Activated effector memory CD4-positive, alpha-beta T cell treated with anti-CD3 and anti-CD28 coated beads, Interleukin-2, amount 50 U/mL, for 16 hours (primary cell): ENCODE measurements around the gene ZNF157.

Experiments used
- DNase-seq: peaks from one replicate; pipeline ENCODE4 v3.0.0-alpha.2; 2020

Gene ZNF157

DNA sequence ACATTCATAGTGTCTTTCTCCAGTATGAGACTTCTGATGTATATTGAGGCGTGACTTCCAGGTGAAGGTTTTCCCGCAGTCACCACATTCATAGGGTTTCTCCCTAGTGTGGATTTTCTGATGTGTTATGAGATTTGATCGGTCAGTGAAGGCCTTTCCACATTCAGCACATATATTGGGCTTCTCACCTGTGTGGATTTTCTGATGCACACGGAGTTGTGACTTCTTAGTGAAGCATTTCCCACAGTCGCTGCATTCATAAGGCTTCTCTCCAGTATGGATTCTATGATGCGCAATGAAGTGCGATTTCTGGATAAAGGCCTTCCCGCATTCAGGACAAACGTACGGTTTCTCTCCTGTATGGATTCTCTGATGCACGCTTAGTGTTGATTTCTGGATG, 77.2 kb downstream of the ZNF157 start:
- DNase-seq, result no peak

DNA sequence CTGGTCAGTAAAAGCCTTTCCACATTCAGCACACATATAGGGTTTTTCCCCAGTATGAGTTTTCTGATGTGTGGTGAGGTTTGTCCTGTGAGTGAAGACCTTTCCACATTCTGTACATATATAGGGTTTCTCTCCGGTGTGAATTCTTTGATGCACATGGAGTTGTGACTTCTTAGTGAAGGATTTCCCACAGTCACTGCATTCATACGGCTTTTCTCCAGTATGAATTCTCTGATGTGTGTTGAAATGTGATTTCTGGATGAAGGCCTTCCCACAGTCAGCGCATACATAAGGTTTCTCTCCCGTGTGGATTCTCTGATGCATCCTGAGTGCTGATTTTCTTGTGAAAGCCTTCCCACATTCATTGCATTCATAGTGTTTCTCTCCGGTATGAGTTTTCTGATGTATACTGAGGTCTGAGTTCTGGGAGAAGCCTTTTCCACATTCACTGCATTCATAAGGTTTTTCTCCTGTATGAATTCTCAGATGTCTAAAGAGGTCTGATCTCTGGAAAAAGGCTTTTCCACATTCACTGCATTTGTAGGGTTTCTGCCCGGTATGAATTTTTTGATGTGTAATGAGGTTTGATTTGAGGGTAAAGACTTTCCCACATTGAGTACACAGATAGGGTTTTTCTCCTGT, 77.9 kb downstream of the ZNF157 start:
- no peak for DNase-seq

DNA sequence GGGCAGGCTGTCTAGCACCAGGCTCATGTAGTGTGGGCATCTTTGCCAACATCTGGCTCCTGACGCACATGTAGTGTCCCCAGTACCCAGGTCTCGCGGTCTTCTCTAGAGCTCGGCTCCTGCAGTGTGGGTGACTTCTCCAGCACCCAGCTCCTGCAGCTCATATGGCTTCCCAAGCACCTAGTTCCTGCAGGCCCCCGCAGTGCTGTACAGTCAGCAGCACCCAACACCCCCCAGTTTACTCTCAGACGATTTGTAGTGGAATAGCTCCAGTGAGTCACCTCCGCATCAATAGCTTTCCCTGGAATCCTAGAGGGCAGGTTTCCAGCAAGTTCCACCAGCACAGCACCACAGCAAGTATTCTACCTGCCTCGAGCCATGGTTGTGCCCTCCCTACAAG, 81.7 kb downstream of the ZNF157 start:
- DNase-seq, result no peak

DNA sequence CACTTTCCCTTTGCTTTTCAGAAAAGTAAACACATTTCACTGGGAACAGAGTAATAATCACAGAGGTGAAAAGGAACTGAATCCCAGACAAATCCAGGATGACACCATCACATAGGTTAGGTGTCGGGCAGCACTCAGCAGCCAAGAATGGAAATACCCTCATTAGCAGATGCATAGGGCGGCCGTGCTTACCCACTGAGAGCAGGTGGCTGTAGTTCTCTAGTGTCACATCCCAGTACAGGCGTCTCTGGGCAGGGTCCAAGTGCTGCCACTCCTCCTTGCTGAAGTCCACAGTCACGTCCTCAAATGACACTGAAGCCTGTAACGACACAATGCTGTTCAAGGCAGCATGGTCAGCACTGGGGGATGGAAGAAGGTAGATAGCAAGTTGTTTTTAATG, 85.7 kb downstream of the ZNF157 start:
- no peak for DNase-seq

DNA sequence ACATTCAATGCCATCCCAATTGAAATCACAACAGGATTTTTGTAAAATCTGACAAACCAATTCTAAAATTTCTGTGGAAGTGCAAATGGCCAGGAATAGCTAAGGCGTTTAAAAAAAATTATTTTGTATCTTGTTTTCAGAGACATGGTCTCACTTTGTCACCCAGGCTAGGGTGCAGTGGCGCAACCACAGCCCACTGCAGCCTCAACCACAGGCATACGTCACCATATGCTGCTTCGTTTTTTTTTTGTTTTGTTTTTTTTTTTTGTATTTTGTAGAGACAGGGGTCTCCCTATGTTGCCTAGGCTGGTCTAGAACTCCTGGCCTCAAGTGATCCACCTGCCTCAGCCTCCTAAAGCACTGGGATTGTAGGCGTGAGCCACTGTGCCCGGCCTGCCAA, 88.2 kb downstream of the ZNF157 start:
- DNase-seq, result no peak

DNA sequence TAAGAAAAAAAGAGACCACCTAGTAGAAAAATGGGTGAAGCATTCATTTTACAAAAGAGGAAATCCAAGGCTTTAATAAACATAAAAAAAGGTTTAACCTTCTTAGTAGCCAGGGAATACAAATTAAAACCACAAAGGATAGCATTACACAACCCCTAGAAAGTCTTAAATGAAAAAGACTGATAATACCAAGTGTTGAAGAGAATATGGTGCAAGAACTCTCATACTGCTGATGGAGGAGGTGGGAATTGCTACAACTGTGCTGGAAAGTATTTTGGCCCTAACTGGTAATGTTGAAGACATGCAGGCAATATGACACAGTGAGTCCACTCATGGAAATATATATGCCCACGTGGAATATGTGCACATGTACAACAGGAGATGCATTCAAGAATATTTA, 90.2 kb downstream of the ZNF157 start:
- no peak for DNase-seq
